Stimulated activated CD4-positive, alpha-beta T cell treated with anti-CD3 and anti-CD28 coated beads, TNF-alpha, amount 100 ng/mL, for 48 hours (primary cell): ENCODE data around the gene AMIGO1.

Experiments
- DNase-seq, 3 donors: peaks; one replicate each; pipeline ENCODE4 v3.0.0-alpha.2; 2020; ENCODE audit warnings: low read depth in 3 of 3

Gene AMIGO1

DNA sequence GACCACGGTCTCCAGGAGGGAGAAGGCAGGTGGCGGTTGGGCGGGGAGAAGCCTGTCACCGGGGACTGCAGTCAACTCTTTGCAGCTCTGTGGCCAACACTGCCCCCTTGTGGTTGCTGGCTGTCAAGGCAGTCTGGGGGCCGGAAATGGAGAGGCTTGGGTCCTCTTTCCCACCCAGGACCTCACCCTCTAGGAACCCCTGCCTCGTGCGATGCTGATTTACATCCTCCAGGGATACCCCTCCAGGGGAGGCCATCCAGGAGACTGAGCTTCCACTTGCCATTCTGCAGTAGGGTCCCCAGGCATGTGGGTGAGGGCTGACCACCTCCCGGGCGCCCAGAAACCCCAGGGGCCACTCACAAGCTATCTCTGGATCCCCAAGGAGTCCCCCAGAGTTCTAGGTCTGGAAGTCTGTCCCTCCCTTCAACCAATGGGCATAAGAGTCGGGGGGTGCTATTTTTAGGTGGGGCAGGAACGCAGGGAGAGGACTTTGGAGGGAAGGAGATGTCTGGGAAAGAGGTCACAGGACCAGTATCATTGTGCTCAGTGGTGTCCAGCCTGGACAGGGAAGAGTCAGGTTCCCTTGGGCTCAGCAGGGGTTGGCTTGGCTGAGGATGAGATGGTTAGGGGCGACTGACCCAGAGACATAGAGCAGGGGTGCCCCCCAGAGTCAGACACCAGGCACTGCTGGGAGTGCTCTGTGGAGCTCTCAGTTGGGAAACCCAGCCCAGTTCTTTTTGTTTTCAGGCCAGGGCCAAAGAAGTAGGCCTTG lies 23.0 kb upstream of the AMIGO1 start:
- DNase-seq: peak; percentile 82 to 89 (median 82)

DNA sequence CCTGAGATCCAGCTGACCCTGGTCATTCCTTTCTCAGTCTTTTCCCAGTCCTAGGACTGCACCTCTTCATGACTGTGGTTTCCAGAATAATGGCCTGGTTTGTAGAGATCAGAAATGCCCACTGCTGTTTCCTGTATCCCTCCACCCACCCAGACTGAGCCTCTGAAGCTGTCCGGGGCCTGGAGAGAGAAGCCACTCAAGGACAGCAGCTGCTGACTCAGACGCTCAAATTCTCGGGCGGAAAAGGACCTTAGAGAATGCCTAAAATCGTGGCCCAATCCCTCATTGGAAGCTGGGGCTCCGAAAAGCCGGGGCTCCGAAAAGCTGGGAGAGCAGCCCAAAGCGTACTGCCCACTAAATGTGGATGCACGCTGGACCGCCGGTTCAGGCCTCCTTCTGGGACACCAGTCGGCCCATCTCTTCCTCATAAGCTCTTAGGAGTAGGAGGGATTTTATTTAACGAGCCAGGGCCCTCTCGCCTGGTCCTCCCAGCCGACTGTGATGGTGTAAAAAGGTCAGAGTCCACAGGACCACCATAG lies 22.4 kb upstream of the AMIGO1 start:
- DNase-seq: no peak

DNA sequence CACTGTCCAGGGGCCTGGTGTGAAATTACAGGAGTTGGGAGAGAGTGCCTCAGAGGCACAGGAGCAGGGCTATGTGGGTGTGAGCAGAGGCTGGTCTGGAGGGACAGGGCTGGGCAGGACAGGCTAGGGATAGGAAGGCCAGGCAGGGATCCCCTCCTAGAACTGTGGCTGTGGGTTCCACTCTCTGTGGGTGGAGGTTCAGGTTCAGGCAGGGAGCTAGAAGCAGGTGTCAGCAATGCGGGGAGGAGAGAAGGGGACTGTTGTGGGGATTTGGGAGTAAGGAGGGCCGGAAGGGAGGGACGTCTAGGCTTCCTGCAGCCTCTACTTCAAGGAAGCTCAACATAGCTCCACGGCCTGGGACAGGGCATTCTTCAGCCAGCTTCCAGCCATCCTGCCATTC lies 21.9 kb upstream of the AMIGO1 start:
- no peak for DNase-seq

DNA sequence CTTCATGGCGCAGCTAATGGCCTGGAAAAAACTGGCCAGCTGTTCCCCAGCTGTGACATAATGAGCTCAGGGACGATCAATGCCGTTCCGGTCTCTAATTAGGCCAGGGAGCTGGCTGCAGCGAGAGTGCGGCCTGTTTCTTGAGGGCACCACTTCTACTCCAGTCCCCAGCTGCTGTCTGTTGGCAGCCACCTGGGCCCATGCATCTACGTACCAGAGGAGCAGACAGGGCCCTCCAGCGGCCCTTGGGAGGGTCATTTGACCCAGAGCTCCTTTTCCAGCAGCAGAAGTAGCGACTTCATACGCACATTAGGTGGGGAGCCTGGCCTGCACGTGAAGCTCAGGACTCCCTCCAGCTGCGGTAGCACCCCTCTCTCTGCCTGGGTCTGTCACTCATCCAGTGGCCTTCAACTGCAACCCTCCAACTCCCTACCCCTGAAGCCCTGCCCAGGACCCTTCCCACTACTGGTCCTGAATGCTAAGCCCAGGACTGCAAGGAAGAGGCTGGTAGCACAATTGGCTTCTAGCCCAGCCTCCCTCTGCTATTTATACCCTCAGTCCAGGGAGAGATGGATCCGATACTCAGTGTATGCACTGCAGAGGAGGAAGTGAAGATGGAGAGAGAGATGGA lies 21.0 kb upstream of the AMIGO1 start:
- DNase-seq: no peak

DNA sequence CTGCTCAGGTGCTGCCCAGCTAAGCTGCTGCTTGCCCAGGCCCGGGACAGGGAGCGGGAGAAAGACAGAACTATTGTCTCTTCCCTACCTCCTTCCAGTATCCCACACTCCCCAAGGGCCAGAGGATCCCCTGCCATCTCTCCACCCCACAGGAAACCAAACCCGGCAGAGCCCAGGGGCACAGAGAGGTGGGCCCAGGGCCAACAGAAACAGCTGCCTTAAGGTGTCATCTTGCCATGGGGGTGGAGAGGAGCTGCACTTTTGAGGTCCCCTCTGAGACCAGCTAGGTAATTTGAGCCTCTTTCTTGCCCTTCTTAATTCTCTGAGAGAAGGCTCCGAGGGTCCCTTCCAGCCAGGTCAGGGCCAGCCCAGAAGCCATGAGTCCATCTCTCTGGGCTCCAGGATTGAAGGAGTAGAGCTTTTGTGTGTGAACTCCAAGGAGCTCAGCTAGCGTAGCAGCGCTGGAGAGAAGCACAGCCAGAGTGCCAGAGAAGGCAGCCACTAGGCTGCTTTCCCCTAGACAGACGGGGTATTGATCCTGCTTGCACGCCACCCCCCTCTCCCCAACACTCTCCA lies 20.4 kb upstream of the AMIGO1 start:
- no peak for DNase-seq

DNA sequence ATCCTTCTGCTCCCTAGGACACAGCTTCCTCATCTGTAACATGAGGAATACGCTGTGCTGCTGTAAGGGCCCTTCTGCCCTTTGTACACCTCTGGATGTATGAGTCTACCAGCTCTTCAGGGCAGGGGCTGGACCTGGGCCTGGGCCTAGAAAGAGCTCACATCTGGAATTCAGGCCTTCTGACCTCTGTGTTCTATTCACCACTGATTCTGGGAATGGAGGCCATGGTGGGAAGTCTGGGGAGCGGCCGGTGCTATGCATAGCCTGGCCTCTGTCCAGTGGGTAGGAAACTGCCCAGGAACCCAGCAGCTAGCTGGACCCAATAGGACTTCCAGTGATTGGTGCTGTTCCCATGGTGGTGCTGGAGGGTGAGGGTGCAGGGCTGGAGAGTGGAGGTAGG lies 19.2 kb upstream of the AMIGO1 start:
- no peak for DNase-seq

DNA sequence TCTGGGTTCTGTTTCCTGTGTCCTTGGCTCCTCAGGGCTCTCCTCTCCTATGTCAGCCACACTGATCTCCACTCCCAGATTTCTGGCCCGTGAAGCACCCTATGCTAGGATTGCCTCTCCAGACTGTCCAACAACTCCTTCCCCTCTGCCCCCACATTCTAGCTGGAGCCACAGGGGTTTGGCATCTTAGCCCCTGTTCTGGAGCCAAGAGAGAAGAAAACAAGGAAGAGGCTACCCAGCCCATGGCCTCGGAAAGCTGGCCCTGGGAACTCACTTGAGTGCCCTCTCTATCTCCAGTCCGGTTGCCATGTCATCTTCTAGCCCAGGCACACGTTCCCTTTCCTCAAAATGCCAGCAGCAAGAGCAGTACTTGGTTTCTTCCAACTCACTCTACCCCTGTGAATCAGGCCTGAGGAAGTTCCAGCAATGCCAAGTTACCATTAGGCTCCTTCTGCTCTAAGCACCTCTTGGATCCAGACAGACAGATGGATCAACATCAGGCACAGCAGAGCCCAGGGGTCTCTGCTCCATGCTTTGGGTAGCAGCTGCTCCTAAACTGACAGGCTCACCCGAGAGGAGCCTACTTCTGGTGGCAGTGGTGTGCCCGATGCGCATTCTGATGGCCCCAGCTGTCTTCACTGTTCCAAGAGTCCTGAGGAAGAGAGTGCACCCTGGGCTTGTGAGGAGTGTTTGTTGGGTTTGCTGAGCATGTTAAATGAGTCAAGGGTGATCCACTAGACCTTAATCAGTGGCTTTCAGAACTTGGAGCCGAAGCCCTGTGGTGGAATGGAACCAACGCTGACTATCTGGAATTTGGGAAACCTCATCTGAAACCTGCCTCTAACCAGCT lies 18.5 kb upstream of the AMIGO1 start:
- no peak for DNase-seq

DNA sequence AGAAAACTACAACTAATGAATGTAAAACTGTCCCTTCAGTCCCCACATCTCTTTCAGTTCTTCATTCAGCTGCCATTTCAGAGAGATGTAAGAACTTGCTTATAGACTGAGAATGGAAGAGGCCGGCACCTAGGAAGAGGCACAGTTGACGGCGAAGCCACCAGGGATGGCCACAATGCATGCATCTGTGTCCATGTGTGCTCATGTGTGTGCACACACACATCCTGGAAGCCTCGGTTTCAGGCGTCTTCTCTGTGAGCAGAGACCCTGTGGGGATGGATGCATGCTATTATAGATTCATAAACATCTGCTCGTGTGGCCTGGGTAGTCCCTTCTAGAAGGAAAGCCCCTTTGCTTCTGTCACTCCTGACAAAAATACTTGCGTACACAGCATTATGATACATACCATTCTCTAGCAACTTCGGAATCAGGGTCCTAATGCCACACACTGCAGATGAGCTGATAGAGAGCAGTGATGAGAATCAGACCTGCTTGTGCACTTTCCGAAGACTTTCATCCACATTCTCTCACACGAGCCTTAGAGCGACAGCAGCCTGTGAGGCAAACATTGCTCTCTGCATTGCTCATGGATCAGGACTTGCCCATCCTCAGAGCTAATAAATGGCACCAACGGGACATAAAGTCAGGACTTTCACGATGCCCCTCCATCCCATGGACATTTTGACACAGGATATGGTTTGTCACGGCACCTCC lies 17.7 kb upstream of the AMIGO1 start:
- no peak for DNase-seq

DNA sequence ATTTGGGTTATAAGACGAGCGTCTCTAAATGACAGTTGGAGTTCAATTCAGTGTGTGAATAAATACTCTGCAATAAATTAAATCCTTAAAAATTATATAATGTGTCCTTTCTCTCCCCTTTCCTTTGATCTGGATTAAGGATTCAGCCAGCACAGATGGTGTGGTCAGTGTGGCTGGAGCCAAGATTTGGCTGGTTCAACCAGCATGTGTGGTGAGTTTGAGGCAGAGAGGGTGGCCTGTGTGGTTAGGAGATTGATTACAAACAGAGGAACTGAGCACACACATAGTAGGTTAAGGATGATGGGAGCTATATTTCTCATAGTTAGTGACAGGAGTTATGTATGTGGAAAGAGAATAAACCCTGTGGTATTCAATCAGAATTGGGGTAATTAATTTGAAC lies 14.2 kb upstream of the AMIGO1 start:
- no peak for DNase-seq

DNA sequence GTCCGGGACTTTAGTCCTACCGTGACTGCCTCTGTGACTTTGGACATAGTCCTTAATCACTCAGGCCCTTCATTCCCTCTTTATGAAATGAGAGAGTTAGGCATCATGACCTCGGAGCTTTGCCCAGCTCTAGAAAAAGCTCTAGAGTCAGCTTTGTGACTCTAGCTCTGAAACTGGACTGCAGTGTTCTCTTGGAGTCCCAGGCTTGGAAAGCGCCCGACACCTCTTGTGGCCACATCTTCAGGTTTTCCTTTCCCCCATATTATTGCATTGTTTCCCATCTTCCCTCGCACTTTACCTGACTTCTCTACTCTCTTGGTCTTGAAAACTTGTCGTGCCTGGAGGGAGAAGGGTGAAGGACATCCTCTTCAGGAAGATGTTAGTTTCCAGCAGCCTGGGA lies 12.5 kb upstream of the AMIGO1 start:
- no peak for DNase-seq

DNA sequence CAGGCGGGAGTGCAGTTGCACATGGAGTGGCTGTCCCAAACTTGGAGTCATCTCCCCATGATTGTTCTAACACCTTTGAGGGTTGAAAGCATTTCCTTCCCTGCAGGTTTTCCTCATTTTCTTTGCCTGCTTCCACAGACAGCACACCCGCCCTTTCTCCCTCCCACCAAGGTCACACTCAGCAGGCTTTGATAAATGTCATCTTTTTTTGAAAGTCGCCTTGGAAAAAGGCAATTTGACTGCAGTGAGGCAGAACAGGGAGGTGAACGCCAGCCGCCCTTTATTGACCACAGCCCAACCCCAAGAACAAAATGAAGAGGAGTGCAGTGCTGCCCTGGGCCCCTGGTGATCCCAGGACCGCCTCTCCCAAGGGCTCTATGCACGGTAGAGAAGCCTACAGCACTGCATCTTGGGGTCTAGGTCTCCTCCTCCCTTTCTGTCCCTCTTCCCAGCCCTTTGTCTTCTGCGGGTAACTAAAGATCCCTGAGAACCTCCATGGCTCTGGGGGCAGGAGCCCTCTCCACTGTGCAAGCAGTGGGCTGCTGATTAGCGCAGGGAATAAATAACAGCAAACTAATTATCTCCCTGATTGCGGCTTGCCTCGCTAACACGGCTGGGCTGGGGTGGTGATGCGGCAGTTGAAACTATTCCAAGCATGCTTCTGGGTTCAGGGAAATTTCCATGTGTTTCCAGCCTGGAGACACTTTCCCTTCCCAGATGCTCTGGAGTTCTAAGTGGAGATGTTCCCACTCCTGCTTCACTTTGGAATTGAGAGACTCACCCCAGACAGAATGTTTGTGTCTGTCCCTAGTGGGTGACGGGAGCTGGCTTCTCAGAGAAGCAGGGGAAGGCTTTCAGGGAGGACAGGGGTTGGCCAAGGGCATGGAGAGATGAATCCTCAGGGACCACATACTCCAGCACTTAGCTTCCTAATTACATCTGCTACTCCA lies 11.8 kb upstream of the AMIGO1 start:
- DNase-seq: no peak

DNA sequence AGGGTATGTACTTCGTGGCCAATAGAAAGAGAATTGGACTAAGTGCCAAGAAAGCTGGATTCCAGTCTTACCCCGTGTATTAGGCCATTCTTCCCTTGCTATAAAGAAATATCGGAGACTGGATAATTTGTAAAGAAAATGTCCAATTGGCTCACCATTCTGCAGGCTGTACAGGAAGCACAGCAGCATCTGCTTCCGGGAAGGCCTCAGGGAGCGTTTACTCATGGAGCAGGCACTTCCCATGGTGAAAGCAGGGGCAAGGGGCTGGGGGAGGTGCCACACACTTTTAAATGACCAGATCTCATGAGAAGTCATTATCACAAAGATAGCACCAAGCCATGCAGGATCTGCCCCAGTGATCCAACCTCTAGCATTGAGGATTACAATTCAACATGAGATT lies 7.8 kb upstream of the AMIGO1 start:
- no peak for DNase-seq

DNA sequence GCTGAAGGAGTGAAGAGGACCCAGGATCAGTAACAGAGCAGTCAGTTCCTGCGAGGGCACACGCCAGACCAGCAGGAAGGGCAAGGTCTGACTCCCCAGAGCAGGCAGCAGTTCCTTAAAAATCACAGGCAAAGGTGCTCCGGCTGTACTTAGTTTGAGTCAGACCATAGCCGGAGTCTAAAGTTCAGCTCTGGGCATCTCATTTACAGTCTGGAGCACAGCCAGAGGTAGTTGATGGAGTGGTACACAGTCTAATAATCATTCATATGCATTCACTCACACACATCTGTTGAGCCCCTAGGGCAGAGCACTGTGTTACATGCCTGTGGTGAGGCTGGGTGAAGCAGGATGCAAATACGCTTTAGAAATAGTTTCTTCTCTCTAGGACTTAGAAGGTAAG lies 7.3 kb upstream of the AMIGO1 start:
- DNase-seq: no peak

DNA sequence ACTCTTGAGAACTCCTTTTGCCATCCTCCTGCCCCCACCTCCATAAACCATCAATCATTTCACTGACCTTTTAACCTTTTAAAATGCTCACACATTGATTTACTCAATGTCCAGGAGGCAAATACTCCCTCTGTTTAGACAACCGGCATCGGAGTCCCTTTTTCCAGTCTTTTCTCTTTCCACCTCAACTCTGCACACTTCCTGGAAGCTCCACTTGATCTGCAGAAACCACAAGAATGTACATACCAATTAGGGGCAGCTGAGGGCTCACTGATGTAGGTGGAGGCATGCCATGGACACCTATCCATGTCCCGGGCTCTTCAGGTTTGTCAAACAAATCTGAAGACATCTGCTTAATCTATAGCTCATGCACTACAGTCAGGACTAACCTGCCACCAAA lies 5.3 kb upstream of the AMIGO1 start:
- DNase-seq: no peak

DNA sequence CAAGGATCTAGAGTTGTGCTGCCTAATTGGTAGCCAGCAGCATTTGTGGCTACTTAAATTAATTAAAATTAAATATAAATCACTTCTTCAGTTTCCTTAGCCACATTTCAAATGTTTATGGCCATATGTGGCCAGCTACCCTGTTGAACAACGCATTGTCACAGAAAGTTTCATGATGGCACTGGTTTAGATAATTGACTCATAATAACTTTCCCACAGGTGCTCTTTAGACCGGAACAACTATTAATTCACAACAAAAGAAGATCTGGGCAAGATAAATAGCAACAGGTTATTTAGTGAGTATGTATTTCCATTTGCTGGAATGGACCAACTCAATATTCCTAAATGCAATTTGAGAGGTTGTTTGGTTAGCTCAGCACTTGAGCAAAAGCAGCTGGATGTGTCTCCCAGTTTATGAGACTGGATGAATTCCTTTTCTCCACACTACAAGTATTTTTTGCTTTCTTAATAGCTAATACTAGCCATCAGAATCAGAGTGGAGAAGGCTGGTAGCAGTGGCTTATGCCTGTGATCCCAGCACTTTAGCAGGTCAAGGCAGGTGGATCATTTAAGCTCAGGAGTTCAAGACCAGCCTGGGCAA lies 3.7 kb upstream of the AMIGO1 start:
- no peak for DNase-seq

DNA sequence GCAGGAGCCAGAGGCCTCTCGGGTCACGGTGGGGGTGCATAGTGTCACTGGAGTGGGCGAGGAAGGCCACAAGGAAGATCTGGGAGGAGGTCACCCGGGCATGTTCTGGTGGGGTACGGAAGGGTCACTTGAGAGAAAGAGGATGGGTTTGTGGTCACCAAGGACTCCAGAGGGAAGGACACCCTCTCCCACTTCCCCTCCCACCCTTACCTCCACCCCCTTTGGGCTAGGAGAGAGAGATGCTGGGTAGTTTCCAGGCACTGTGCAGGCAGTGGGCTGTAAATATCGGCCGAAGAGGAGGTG lies 703 bp downstream of the AMIGO1 start:
- DNase-seq: no peak

DNA sequence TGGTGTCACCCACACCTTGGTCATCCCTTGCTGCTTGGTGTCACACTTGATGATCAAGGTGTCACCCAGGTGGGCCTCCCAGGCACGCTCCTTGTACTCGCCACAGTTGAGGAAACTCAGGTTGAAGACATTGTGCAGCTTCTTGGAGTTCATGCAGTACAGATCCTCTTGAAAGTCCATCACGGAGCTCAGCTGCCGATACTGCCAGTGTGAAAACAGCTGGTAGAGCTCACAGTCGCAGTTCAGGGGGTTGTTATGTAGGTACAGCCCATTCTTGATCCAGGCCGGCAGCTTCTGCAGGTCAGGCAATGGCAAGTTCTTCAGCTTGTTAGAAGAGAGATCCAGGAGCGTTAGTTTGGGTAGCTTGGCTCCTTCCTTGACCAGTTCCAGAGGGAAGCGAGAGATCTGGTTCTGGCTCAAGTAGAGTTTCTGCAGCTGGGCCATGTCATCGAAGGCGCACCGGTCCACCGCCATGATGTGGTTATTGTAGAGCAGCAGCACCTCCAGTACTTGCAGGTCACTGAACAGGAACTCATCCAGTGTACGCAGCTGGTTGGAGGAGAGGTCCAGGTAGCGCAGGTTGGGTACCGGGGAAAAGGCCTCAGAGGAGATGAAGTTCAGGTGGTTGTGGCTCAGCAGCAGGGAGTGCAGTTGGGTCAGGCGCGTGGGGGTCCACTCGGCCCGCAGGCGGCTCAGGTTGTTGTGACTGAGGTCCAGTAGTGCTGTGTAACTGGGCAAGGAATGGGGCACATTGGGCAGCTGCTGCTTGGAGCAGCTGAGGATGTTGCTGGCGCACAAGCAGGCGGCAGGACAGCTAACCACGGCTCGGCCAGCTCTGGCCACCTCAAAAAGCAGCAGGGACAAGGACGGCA lies 1.3 kb downstream of the AMIGO1 start:
- DNase-seq: no peak

DNA sequence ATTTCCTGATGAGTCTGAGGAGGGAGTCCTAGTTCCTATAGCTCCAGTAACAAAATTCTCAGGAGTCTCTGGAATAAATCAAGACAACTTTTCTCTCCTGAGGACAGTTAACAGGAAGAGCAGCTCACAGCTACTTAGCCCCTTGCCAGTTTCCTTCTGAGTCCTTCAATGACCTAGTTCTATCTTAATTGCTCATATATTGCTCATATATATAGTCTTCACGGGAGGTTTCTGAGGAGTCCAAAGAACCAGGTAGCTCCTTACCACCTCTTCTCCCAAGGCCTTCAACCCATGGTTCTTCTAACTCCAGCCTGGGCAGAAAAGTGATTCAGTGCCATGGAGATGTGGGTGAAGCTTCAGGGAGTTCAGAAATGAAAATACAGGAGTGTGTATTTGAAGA lies 4.6 kb downstream of the AMIGO1 start:
- no peak for DNase-seq

DNA sequence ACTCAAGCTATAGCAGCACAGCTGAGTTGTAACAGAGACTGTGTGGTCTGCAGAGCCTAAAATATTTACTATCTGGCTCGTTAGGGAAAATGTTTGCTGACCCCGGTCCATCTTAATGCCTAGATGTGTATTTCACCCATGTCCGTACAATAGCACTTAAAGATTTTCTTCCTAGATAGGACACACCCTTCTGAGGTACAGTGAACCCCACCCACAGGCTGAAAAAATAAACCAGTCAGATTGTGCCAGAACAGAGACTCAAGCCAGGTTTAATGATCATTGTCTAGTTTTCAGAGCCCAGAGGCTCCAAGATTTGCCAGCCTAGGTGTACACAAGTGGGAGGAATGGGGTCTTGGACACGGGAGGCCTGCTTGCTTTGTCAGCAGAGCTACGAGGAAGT lies 5.6 kb downstream of the AMIGO1 start:
- no peak for DNase-seq
